ENCODE results near the gene TLE2. TPM values are rescaled to one million over a fixed set of nuclear protein-coding genes. Genes with fewer than 3 reads are reported as not detected.

Gene TLE2
- polyA plus RNA-seq, 2 of the 4 experiments (the other 2 are of a cell fraction), result 2.1 to 2.6 TPM

GRCh38 chr19:3065675-3066357 lies 36.7 kb upstream of the TLE2 start:
- no peak for FAIRE-seq

DNA sequence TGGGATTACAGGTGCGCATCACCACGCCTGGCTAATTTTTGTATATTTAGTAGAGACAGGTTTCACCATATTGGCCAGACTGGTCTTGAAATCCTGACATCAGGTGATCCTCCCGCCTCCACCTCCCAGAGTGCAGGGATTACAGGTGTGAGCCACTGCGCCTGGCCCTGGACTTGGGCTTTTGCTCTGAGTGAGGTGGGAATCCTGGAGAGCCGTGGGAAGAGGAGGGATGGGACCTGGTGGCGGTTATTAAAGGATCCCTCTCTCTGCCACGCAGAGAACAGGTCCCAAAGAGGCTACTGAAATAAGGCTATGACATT lies 34.9 kb upstream of the TLE2 start:
- Histone ChIP-seq H3K9me3 (no peaks in the 10 kb centered on the region), H3K4me1 (peaks cover 20% of the 10 kb centered on the region), H3K4me2 (no peak overlapping the region), H3K27ac (no peak overlapping the region), H3K4me3 (no peak overlapping the region)
- POLR2A ChIA-PET, result no interaction called here
- FAIRE-seq, result no peak
- no peak for DNase-seq (ENCODE audit: low read depth in 1 of 2, low spot score in 1 of 2)
- no peak for ATAC-seq
- CTCF ChIA-PET, result no interaction called here
- WGBS (ENCODE audit: missing lambda C conversion rate), result 96% methylated on average over 7 of the region's 7 CpGs
- TF ChIP-seq, protein P1, sequence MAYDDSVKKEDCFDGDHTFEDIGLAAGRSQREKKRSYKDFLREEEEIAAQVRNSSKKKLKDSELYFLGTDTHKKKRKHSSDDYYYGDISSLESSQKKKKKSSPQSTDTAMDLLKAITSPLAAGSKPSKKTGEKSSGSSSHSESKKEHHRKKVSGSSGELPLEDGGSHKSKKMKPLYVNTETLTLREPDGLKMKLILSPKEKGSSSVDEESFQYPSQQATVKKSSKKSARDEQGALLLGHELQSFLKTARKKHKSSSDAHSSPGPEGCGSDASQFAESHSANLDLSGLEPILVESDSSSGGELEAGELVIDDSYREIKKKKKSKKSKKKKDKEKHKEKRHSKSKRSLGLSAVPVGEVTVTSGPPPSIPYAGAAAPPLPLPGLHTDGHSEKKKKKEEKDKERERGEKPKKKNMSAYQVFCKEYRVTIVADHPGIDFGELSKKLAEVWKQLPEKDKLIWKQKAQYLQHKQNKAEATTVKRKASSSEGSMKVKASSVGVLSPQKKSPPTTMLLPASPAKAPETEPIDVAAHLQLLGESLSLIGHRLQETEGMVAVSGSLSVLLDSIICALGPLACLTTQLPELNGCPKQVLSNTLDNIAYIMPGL (CRISPR knock-in tag; IDR thresholded peaks at IDR 0.05; ENCODE audit: borderline replicate concordance), result no peak
- TF ChIP-seq ZSCAN20 (CRISPR knock-in tag; IDR thresholded peaks at IDR 0.05) (no peak), MAFK (IDR thresholded peaks at IDR 0.05; ENCODE audit: partially characterized antibody) (no peak), MAZ (IDR thresholded peaks at IDR 0.05; ENCODE audit: borderline replicate concordance, low read depth, low read length) (no peak), CHD4 (IDR thresholded peaks at IDR 0.05; ENCODE audit: borderline replicate concordance) (no peak), CBX2 (IDR thresholded peaks at IDR 0.05; ENCODE audit: borderline replicate concordance, low read depth) (no peak), HDAC2 (IDR thresholded peaks at IDR 0.05) (no peak), JUNB (IDR thresholded peaks at IDR 0.05) (no peak)

More at GRCh38 chr19:3065675-3066357, 36.7 kb upstream of the TLE2 start:
- TF ChIP-seq HOXB13 (CRISPR knock-in tag; IDR thresholded peaks at IDR 0.05; ENCODE audit: low read depth) (no peak), JUNB (IDR thresholded peaks at IDR 0.05) (no peak), POLR2AphosphoS2 (conservative IDR thresholded peaks at IDR 0.05; ENCODE audit: low read length) (no peak), HEYL (CRISPR knock-in tag; IDR thresholded peaks at IDR 0.05) (no peak), FOSL2 (IDR thresholded peaks at IDR 0.05) (no peak), FOSL2 (CRISPR knock-in tag; IDR thresholded peaks at IDR 0.05) (no peak), ZFP36 (IDR thresholded peaks at IDR 0.05; ENCODE audit: borderline replicate concordance, partially characterized antibody) (no peak), FOXS1 (CRISPR knock-in tag; IDR thresholded peaks at IDR 0.05) (no peak), E2F6 (IDR thresholded peaks at IDR 0.05; ENCODE audit: borderline replicate concordance, low read depth) (no peak), BHLHE40 (IDR thresholded peaks at IDR 0.05; ENCODE audit: low read depth, low read length) (no peak), HES2 (IDR thresholded peaks at IDR 0.05) (no peak), HOXA7 (CRISPR knock-in tag; IDR thresholded peaks at IDR 0.05) (no peak), JUN (IDR thresholded peaks at IDR 0.05) (no peak), NPAS2 (CRISPR knock-in tag; IDR thresholded peaks at IDR 0.05; ENCODE audit: borderline replicate concordance) (no peak)
- Histone ChIP-seq H3K4me2 (peak overlapping the region; percentile 42; the same call in 2 of the 3 replicates), H3K4me1 (peaks cover 16% of the 10 kb centered on the region), H3K9me3 (no peaks in the 10 kb centered on the region), H3K27ac (peak overlapping the region; percentile 33 to 71; a peak in 4 of 6 replicates), H3K4me3 (no peak overlapping the region)
- CTCF ChIA-PET, result interaction anchor here (1.1 kb wide), 1 partner anchor 10 kb away, joined by 4 read pairs; no protein-coding TSS in a partner anchor
- POLR2A ChIA-PET, result interaction anchor here (0.6 kb wide), 1 partner anchor 205 kb away, joined by 3 read pairs; no protein-coding TSS in a partner anchor
- 54% methylated on average over 12 of the region's 15 CpGs for WGBS (ENCODE audit: missing lambda C conversion rate)
- ATAC-seq (no peak), DNase-seq (ENCODE audit: low read depth in 1 of 2, low spot score in 1 of 2) (no peak)

All from A549 (cell line).